HFFc6 (cell line): Measurements from ENCODE around the gene MCM9. TPM values are rescaled to one million over a fixed set of nuclear protein-coding genes. Genes with fewer than 3 reads are reported as not detected.

Source experiments
- DNase-seq: peaks from one replicate; pipeline ENCODE4 v3.0.0-alpha.2; 2018
- H3K27ac Mint-ChIP-seq: 2 replicates; pipeline ENCODE4 v1.8.0; 2020; ENCODE audit warnings: mild to moderate bottlenecking, mixed read lengths
- H3K27me3 Mint-ChIP-seq: 2 replicates; pipeline ENCODE4 v1.8.0; 2021; ENCODE audit warnings: mild to moderate bottlenecking, moderate library complexity, mixed read lengths; ENCODE audit not compliant: insufficient read depth
- H3K36me3 Mint-ChIP-seq: 2 replicates; pipeline ENCODE4 v1.8.0; 2021; ENCODE audit warnings: low read depth, mixed read lengths
- H3K4me1 Mint-ChIP-seq: 2 replicates; pipeline ENCODE4 v1.8.0; 2020; ENCODE audit warnings: low read depth, mixed read lengths
- H3K4me3 Mint-ChIP-seq: 2 replicates; pipeline ENCODE4 v1.8.0; 2020; ENCODE audit warnings: mild to moderate bottlenecking, moderate library complexity, mixed read lengths
- H3K9me3 Mint-ChIP-seq: 2 replicates; pipeline ENCODE4 v1.8.0; 2020; ENCODE audit warnings: mild to moderate bottlenecking, mixed read lengths
- CTCF ChIP-seq: fragments of 200-600 bp; sonication (generic); IDR thresholded peaks from 2 replicates; pipeline ENCODE4 v1.5.0; 2021; ENCODE audit warnings: antibody characterized with exemption, mild to moderate bottlenecking
- total RNA-seq, 6 experiments: library from RNA; stranded (reverse); fragmentation: NEBNext Ultra II Directional; extraction: Animal tissue kit (Norgen Biotek cat#: 25700); gene quantifications; 2 replicates in 1 of 6; 3 replicates in 5 of 6; pipeline ENCODE4 v1.2.3, GENCODE V29; 2021

Gene MCM9
- total RNA-seq, 6 experiments from 2014 or later: 4.6 to 5.7 (median 5.0) TPM

- no peak for TF ChIP-seq CTCF
- no peaks in the 10 kb centered on the region for H3K9me3 Mint-ChIP-seq
- H3K27me3 Mint-ChIP-seq: no peaks in the 10 kb centered on the region; the same call in 1 of the 2 replicates
- DNase-seq: no peak
- no peak overlapping the region for H3K27ac Mint-ChIP-seq
- H3K4me3 Mint-ChIP-seq: no peak overlapping the region
- no peaks in the 10 kb centered on the region for H3K36me3 Mint-ChIP-seq
- H3K4me1 Mint-ChIP-seq: peaks cover 6% of the 10 kb centered on the region; the same call in 1 of the 2 replicates
Measured at GRCh38 chr6:118860363-118860762, 74.6 kb downstream of the MCM9 start.

GRCh38 chr6:118859517-118860064 lies 75.4 kb downstream of the MCM9 start:
- no peak for TF ChIP-seq CTCF
- peaks cover 6% of the 10 kb centered on the region; the same call in 1 of the 2 replicates for H3K4me1 Mint-ChIP-seq
- no peak overlapping the region for H3K27ac Mint-ChIP-seq
- no peak for DNase-seq
- H3K4me3 Mint-ChIP-seq: no peak overlapping the region
- no peaks in the 10 kb centered on the region; the same call in 1 of the 2 replicates for H3K27me3 Mint-ChIP-seq
- H3K9me3 Mint-ChIP-seq: no peaks in the 10 kb centered on the region
- H3K36me3 Mint-ChIP-seq: no peaks in the 10 kb centered on the region

GRCh38 chr6:118856301-118856700 lies 78.7 kb downstream of the MCM9 start:
- H3K27me3 Mint-ChIP-seq: no peaks in the 10 kb centered on the region; the same call in 1 of the 2 replicates
- H3K9me3 Mint-ChIP-seq: no peaks in the 10 kb centered on the region
- H3K27ac Mint-ChIP-seq: no peak overlapping the region
- H3K4me3 Mint-ChIP-seq: no peak overlapping the region
- H3K4me1 Mint-ChIP-seq: peaks cover 6% of the 10 kb centered on the region; the same call in 1 of the 2 replicates
- DNase-seq: no peak
- TF ChIP-seq CTCF: no peak
- H3K36me3 Mint-ChIP-seq: no peaks in the 10 kb centered on the region

GRCh38 chr6:118853408-118853807 lies 81.6 kb downstream of the MCM9 start:
- no peak overlapping the region for H3K4me3 Mint-ChIP-seq
- H3K27ac Mint-ChIP-seq: no peak overlapping the region
- no peaks in the 10 kb centered on the region for H3K9me3 Mint-ChIP-seq
- no peaks in the 10 kb centered on the region; the same call in 1 of the 2 replicates for H3K27me3 Mint-ChIP-seq
- no peak for DNase-seq
- no peaks in the 10 kb centered on the region for H3K36me3 Mint-ChIP-seq
- H3K4me1 Mint-ChIP-seq: peaks cover 6% of the 10 kb centered on the region; the same call in 1 of the 2 replicates
- TF ChIP-seq CTCF: no peak

GRCh38 chr6:118844915-118845314 lies 90.0 kb downstream of the MCM9 start:
- Mint-ChIP-seq H3K4me1 (peaks cover 9% of the 10 kb centered on the region), H3K4me3 (no peak overlapping the region), H3K27me3 (no peaks in the 10 kb centered on the region), H3K27ac (no peak overlapping the region), H3K36me3 (no peaks in the 10 kb centered on the region), H3K9me3 (no peaks in the 10 kb centered on the region)
- no peak for TF ChIP-seq CTCF
- no peak for DNase-seq
